Rectal smooth muscle tissue (tissue), 1 donor: Measurements from ENCODE around the gene FAM131C.
"Not testable (repeated sequence)": the region's sequence is repeated elsewhere in the genome, so short reads cannot be mapped to it uniquely, and the experiment has no call there.

Experiments
- H3K27ac ChIP-seq: one replicate; pipeline ENCODE4 v1.7.0; 2013; ENCODE audit warnings: low read depth, low read length, inconsistent platforms
- H3K27me3 ChIP-seq: one replicate; pipeline ENCODE4 v1.7.0; 2013; ENCODE audit warnings: low read length; ENCODE audit not compliant: control insufficient read depth, insufficient read depth
- H3K36me3 ChIP-seq: one replicate; pipeline ENCODE4 v1.7.0; 2013; ENCODE audit warnings: low read length; ENCODE audit not compliant: control insufficient read depth, insufficient read depth
- H3K4me1 ChIP-seq: one replicate; pipeline ENCODE4 v1.7.0; 2013; ENCODE audit warnings: low read length; ENCODE audit not compliant: control insufficient read depth, insufficient read depth
- H3K4me3 ChIP-seq: one replicate; pipeline ENCODE4 v1.7.0; 2013; ENCODE audit warnings: low read length
- H3K9ac ChIP-seq: one replicate; pipeline ENCODE4 v1.7.0; 2013; ENCODE audit warnings: low read length

The FAM131C gene

GRCh38 chr1:16047791-16048475 lies 25.5 kb downstream of the FAM131C start:
- no peak overlapping the region for H3K4me3 ChIP-seq
- no peaks in the 10 kb centered on the region for H3K36me3 ChIP-seq

GRCh38 chr1:16046842-16047241 lies 26.6 kb downstream of the FAM131C start:
- H3K36me3 ChIP-seq, result no peaks in the 10 kb centered on the region
- H3K27me3 ChIP-seq, result no peaks in the 10 kb centered on the region
- H3K27ac ChIP-seq, result no peak overlapping the region
- no peak overlapping the region for H3K9ac ChIP-seq
- no peaks in the 10 kb centered on the region for H3K4me1 ChIP-seq
- H3K4me3 ChIP-seq, result no peak overlapping the region

More at GRCh38 chr1:16047791-16048475, 25.5 kb downstream of the FAM131C start:
- H3K4me1 ChIP-seq, result no peaks in the 10 kb centered on the region
- no peak overlapping the region for H3K9ac ChIP-seq
- H3K27ac ChIP-seq, result no peak overlapping the region
- H3K27me3 ChIP-seq, result no peaks in the 10 kb centered on the region

GRCh38 chr1:16043950-16044349 lies 29.5 kb downstream of the FAM131C start:
- Histone ChIP-seq H3K27ac (no peak overlapping the region), H3K4me3 (no peak overlapping the region), H3K36me3 (no peaks in the 10 kb centered on the region), H3K4me1 (no peaks in the 10 kb centered on the region), H3K27me3 (no peaks in the 10 kb centered on the region), H3K9ac (no peak overlapping the region)

GRCh38 chr1:16043521-16043920 lies 29.9 kb downstream of the FAM131C start, which contains the start of gene CLCNKB:
Gene CLCNKB, plus strand, starts transcription at chr1:16043782. Its CDS starts 711 bp downstream, at chr1:16044493.
- H3K4me3 ChIP-seq, result no peak within 1 kb of the TSS
- H3K27ac ChIP-seq, result no peak within 1 kb of the TSS
- H3K27me3 ChIP-seq, result no peaks in the 10 kb centered on the region
- H3K4me1 ChIP-seq, result no peaks in the 10 kb centered on the region
- no peaks in the 10 kb centered on the region for H3K36me3 ChIP-seq
- no peak within 1 kb of the TSS for H3K9ac ChIP-seq

DNA sequence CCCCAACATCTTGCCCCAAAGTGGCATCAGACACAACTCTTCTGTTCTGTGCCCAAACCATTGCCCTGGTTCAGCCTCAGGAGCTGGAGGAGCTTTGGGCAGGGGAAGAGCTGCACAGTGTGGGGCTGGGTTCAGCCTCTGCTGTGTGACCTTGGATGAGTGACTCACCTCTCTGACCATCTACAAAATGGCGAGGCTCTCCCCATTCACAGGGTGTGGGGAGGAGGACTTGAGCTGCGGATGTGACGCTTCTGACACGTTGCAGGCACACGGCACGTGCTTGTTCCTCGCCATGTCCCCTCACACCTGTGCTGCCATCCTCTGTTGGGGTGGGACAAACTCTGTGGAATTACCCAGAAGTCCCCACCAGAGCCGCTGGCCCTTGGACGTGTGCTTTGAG lies 30.8 kb downstream of the FAM131C start:
- not testable (repeated sequence) for H3K27ac ChIP-seq, H3K36me3 ChIP-seq, H3K4me1 ChIP-seq, H3K9ac ChIP-seq, H3K4me3 ChIP-seq, H3K27me3 ChIP-seq

- Histone ChIP-seq H3K4me1 (no peaks in the 10 kb centered on the region), H3K4me3 (no peak overlapping the region), H3K27me3 (no peaks in the 10 kb centered on the region), H3K27ac (no peak overlapping the region), H3K36me3 (no peaks in the 10 kb centered on the region), H3K9ac (no peak overlapping the region)
Observed at GRCh38 chr1:16042096-16042495, 31.4 kb downstream of the FAM131C start.

GRCh38 chr1:16041200-16041599 lies 32.3 kb downstream of the FAM131C start:
- H3K9ac ChIP-seq, result no peak overlapping the region
- no peaks in the 10 kb centered on the region for H3K36me3 ChIP-seq
- no peak overlapping the region for H3K4me3 ChIP-seq
- H3K27me3 ChIP-seq, result no peaks in the 10 kb centered on the region
- H3K4me1 ChIP-seq, result no peaks in the 10 kb centered on the region
- no peak overlapping the region for H3K27ac ChIP-seq

GRCh38 chr1:16039871-16040270 lies 33.6 kb downstream of the FAM131C start:
- not testable (repeated sequence) for H3K36me3 ChIP-seq, H3K4me3 ChIP-seq, H3K4me1 ChIP-seq, H3K27ac ChIP-seq, H3K9ac ChIP-seq, H3K27me3 ChIP-seq

DNA sequence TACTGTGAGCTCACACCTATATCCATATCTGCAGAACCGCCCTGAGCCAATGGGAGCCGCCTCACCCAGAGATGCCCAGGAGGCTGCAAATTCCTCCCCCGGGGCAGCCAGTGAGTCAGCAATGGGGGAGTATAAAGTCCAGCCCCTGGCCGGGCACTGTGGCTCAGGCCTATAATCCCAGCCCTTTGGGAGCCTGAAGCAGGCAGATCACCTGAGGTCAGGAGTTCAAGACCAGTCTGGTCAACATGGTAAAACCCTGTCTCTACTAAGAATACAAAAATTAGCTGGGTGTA lies 34.9 kb downstream of the FAM131C start:
- H3K4me3 ChIP-seq, result no peak overlapping the region
- H3K4me1 ChIP-seq, result no peaks in the 10 kb centered on the region
- no peaks in the 10 kb centered on the region for H3K27me3 ChIP-seq
- H3K9ac ChIP-seq, result no peak overlapping the region
- no peaks in the 10 kb centered on the region for H3K36me3 ChIP-seq
- H3K27ac ChIP-seq, result no peak overlapping the region

GRCh38 chr1:16036461-16036860 lies 37.0 kb downstream of the FAM131C start:
- not testable (repeated sequence) for H3K4me3 ChIP-seq, H3K36me3 ChIP-seq, H3K9ac ChIP-seq, H3K4me1 ChIP-seq, H3K27ac ChIP-seq, H3K27me3 ChIP-seq

- not testable (repeated sequence) for H3K36me3 ChIP-seq, H3K9ac ChIP-seq, H3K27me3 ChIP-seq, H3K4me3 ChIP-seq, H3K4me1 ChIP-seq, H3K27ac ChIP-seq
Observed at GRCh38 chr1:16033103-16033632, 40.3 kb downstream of the FAM131C start.

DNA sequence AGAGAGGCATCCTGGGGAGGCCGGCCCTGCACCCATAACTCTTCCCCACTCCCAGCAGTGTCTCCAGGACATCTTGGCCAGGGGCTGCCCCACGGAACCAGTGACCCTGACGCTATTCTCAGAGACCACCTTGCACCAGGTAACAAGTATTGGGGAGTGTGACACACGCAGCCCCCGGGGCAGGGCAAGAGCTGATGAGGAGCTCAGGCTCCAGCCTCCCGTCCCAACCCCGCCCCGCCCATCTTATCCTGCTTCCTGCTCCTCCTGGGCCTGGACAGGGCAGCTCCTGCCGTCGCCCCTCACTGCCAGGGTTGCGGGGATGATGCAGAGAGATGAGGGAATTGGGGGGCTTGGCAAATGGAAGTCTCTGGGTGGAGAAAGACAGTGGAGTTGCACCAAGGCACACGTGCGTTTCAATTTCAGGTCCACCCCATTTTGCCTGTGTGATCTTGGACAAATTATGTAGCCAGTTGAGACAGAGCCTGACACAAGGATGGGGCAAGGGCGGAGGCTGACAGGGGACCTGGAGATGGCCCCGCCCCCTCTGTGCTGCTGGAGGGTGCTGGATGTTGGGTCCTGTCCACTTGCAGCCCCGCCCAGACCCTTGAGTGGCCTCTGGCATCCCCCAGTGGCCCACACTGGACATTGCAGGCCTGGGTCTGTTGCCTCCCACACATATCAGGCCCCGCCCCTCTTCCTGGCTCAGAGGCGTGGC lies 40.9 kb downstream of the FAM131C start:
- Histone ChIP-seq H3K4me3 (no peak overlapping the region), H3K4me1 (peaks cover 2% of the 10 kb centered on the region), H3K27ac (no peak overlapping the region), H3K9ac (no peak overlapping the region), H3K36me3 (no peaks in the 10 kb centered on the region), H3K27me3 (no peaks in the 10 kb centered on the region)

- Histone ChIP-seq H3K36me3 (no peaks in the 10 kb centered on the region), H3K27ac (no peak overlapping the region), H3K4me1 (peaks cover 2% of the 10 kb centered on the region), H3K4me3 (no peak overlapping the region), H3K9ac (no peak overlapping the region), H3K27me3 (no peaks in the 10 kb centered on the region)
Observed at GRCh38 chr1:16031551-16031950, 41.9 kb downstream of the FAM131C start.
